MCF 10A (cell line): ENCODE data around the gene REV3L. TPM values are rescaled to one million over a fixed set of nuclear protein-coding genes. Genes with fewer than 3 reads are reported as not detected.

Source experiments
- BruUV-seq: library from RNA; stranded (reverse); fragments of 400-500 nt; replicated peaks from 2 replicates; lab custom pipeline; 2021; lab: Mats Ljungman, UMichigan
- CTCF ChIA-PET: fragments of 300-600 bp; sonication (Branson Sonifier 250); formaldehyde crosslinking; extraction: SDS; loops from one replicate; lab custom pipeline; 2021; ENCODE audit warnings: antibody characterized with exemption, inconsistent platforms; lab: Yijun Ruan, JAX
- POLR2A ChIA-PET: fragments of 300-600, 350-650 bp; sonication (Branson Sonifier 250); formaldehyde crosslinking; extraction: SDS; loops from one replicate; lab custom pipeline; 2020; ENCODE audit warnings: antibody characterized with exemption, inconsistent platforms; lab: Yijun Ruan, JAX
- DNase-seq: peaks from one replicate; pipeline ENCODE4 v3.0.0-alpha.2; 2018; ENCODE audit not compliant: unreplicated experiment
- H3K27ac Mint-ChIP-seq: one replicate; pipeline ENCODE4 v1.8.0; 2022; ENCODE audit warnings: mild to moderate bottlenecking, low read depth, mixed read lengths; ENCODE audit not compliant: unreplicated experiment
- H3K27me3 Mint-ChIP-seq: one replicate; pipeline ENCODE4 v1.8.0; 2022; ENCODE audit warnings: mixed read lengths; ENCODE audit not compliant: insufficient read depth, unreplicated experiment
- H3K36me3 Mint-ChIP-seq: one replicate; pipeline ENCODE4 v1.8.0; 2022; ENCODE audit warnings: mild to moderate bottlenecking, moderate library complexity, mixed read lengths; ENCODE audit not compliant: insufficient read depth, unreplicated experiment
- H3K4me1 Mint-ChIP-seq: one replicate; pipeline ENCODE4 v1.8.0; 2022; ENCODE audit warnings: mixed read lengths; ENCODE audit not compliant: insufficient read depth, unreplicated experiment
- H3K4me3 Mint-ChIP-seq: one replicate; pipeline ENCODE4 v1.8.0; 2022; ENCODE audit warnings: mild to moderate bottlenecking, moderate library complexity, mixed read lengths; ENCODE audit not compliant: unreplicated experiment
- H3K9me3 Mint-ChIP-seq: one replicate; pipeline ENCODE4 v1.8.0; 2022; ENCODE audit warnings: mixed read lengths; ENCODE audit not compliant: unreplicated experiment
- CTCF ChIP-seq: fragments of 200-600 bp; IDR thresholded peaks from one replicate; pipeline ENCODE4 v1.8.0; 2022; ENCODE audit warnings: antibody characterized with exemption, mild to moderate bottlenecking; ENCODE audit not compliant: unreplicated experiment
- intact Hi-C: fragments of 100-400 bp; cut with micrococcal nuclease; formaldehyde crosslinking; loops from 2 replicates; pipeline ENCODE4 v1.14.1; 2022
- total RNA-seq: library from RNA; stranded (reverse); gene quantifications from 2 replicates; pipeline ENCODE4 v1.2.3, GENCODE V29; 2022

Gene REV3L
- total RNA-seq, 1 experiment from 2014 or later: 31.2 TPM

- Mint-ChIP-seq H3K27me3 (no peaks in the 10 kb centered on the region), H3K36me3 (peaks cover 39% of the 10 kb centered on the region), H3K27ac (no peak overlapping the region), H3K4me3 (no peak overlapping the region), H3K4me1 (no peaks in the 10 kb centered on the region), H3K9me3 (no peaks in the 10 kb centered on the region)
- BruUV-seq: no TSS peak
- no peak for DNase-seq
- intact Hi-C loops: no loop called here
- ChIA-PET CTCF (no interaction called here), POLR2A (no interaction called here)
- TF ChIP-seq CTCF: no peak
Measured at GRCh38 chr6:111356551-111356950, 126.5 kb downstream of the REV3L start.

- no peak overlapping the region for H3K27ac Mint-ChIP-seq
- no peak for DNase-seq
Measured at GRCh38 chr6:111354758-111355555, 128.1 kb downstream of the REV3L start.

GRCh38 chr6:111353912-111354462 is 129.0 kb downstream of the REV3L start:
- TF ChIP-seq CTCF: no peak
- CTCF ChIA-PET: interaction anchor here (2.2 kb wide), 1 partner anchor 125 kb away, joined by 6 read pairs; no protein-coding TSS in a partner anchor
- POLR2A ChIA-PET: no interaction called here
- Mint-ChIP-seq H3K9me3 (no peaks in the 10 kb centered on the region), H3K27me3 (no peaks in the 10 kb centered on the region), H3K4me3 (no peak overlapping the region), H3K4me1 (no peaks in the 10 kb centered on the region), H3K36me3 (peaks cover 65% of the 10 kb centered on the region), H3K27ac (no peak overlapping the region)
- intact Hi-C loops: no loop called here
- BruUV-seq: no TSS peak
- no peak for DNase-seq

More at GRCh38 chr6:111354758-111355555, 128.1 kb downstream of the REV3L start:
- Mint-ChIP-seq H3K9me3 (no peaks in the 10 kb centered on the region), H3K27me3 (no peaks in the 10 kb centered on the region), H3K36me3 (peaks cover 55% of the 10 kb centered on the region), H3K4me3 (no peak overlapping the region), H3K4me1 (no peaks in the 10 kb centered on the region)
- BruUV-seq: no TSS peak
- POLR2A ChIA-PET: no interaction called here
- CTCF ChIA-PET: interaction anchor here (2.2 kb wide), 1 partner anchor 124 kb away, joined by 6 read pairs; no protein-coding TSS in a partner anchor
- intact Hi-C loops: no loop called here
- no peak for TF ChIP-seq CTCF

GRCh38 chr6:111347589-111347988 is 135.4 kb downstream of the REV3L start:
- intact Hi-C loops: no loop called here
- DNase-seq: no peak
- Mint-ChIP-seq H3K4me1 (no peaks in the 10 kb centered on the region), H3K36me3 (peaks cover 67% of the 10 kb centered on the region), H3K27me3 (no peaks in the 10 kb centered on the region), H3K27ac (no peak overlapping the region), H3K4me3 (no peak overlapping the region), H3K9me3 (no peaks in the 10 kb centered on the region)
- ChIA-PET POLR2A (no interaction called here), CTCF (interaction anchor here (1.5 to 2.4 kb wide), 2 partner anchors 78 to 131 kb away, joined by 3 to 7 read pairs; no protein-coding TSS in a partner anchor)
- TF ChIP-seq CTCF: no peak
- no TSS peak for BruUV-seq
